ENCODE results near the gene FRMD1.

Gene FRMD1

DNA sequence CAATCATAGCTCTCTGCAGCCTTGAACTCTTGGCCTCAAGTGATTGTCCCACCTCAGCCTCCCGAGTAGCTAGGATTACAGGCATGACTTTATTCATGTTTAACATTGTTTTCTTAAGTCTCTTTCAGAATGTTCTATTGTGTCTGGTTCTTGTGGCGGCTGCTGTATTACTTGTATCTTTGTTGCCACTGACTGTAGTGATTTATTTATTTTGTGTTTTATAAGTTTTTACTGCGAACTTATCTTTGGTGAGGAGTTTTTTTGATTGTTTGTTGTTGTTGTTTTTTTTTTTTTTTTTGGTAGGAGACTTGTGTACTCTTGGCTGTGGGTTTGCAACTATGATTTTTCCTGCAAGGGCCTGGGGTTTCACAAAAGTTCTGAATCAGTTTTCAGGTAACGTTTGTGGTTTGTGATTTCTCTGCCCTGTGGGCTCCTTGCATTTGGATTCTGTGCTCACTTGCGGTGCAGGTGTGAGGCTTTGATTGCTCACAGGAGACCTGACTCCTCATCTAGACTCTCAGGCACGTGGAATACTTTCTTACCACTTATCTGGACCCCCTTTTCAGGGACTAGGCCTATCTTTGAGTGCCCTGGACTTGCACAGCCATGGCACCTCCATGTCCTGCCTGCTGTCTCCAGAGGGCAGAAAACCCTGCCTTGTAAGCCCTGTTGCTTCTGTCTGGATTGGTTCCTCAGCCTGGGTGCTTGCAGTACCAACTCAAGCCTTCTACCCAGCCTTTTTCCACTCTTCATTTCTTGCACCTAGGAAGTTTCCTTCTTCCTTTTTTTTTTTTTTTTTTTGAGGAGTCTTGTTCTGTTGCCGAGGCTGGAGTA, 56.3 kb downstream of the FRMD1 start:
- DNase-seq, result no peak

DNA sequence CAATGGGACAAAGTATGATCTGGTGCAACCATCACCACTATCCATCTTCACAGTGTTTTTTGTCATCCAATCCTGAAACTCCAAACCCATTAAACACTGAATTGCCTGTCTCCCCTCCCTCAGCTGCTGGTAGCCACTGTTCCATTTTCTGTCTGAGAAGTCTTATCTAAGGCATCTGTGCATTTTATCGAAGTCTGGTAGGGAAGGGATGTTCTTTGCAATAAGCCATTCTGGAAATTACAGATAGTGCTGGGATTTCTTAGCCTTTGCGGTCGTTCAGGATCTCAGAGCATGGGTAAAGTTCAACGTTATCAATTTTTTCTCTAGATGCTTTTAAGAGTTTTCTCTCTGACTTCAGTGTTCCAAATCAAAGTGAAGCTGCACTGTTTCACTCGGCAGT, 57.4 kb downstream of the FRMD1 start:
- DNase-seq, result no peak

- DNase-seq, result no peak
Observed at GRCh38 chr6:168020242-168020641, 58.8 kb downstream of the FRMD1 start.

- no peak for DNase-seq
Observed at GRCh38 chr6:168018664-168019063, 60.3 kb downstream of the FRMD1 start.

DNA sequence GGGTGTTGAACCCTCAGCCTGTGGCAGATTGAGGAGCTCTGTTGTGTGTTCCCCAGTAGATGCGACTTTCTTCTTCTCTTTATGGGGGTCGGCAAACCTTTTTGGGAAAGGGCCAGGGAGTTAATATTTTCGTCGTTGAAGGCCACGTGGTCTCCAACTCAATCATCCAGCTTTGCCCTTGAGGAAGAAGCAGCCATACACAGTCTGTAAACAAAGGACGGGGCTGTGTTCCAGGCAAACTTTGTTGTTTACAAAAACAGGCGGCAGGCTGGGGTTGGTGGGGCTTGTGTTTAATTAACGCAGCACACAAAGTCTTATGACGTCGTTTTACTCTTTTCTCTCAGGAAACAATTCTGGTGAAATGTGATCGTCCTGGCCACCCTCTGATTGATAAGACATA, 61.4 kb downstream of the FRMD1 start:
- no peak for DNase-seq

DNA sequence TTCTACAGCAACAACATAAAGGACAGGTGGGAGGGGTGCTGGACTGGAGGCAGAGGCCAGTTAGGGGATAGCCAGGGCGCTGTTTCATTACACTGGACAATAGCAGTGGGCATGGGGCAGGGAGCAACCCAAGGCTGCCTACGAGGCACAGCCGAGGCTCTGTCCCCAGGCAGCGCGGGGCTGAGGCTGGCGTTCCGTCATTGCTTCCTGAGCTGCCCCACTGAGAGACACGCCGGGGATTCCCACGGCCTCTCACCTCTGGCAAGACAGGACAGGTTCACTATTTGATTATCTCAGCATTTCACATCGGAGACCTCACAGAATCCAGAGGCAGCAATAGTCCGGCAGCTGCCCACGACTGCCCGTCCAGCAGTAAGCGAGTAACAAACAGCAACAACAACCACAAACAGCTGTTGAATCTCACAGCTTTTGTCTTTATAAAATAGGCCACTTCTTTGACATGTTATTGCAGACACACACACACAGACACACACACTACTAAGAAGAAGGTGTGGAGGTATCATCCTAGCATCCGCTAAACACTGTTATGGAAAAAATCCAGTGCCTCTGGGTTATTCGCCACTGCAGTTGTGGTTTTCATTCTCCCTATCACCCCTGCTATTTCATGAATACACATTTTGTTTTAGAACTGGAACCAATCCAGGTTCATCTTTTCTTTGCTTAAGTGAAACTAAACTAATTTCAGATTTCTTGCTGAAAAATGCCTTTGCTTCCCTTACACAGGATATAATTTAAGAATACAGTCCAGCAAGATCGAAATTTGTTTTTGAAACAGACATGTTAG, 62.1 kb downstream of the FRMD1 start:
- DNase-seq, result no peak

GRCh38 chr6:168016176-168016620, 62.8 kb downstream of the FRMD1 start:
- no peak for DNase-seq

GRCh38 chr6:168015482-168016175, 63.4 kb downstream of the FRMD1 start:
- no peak for DNase-seq

DNA sequence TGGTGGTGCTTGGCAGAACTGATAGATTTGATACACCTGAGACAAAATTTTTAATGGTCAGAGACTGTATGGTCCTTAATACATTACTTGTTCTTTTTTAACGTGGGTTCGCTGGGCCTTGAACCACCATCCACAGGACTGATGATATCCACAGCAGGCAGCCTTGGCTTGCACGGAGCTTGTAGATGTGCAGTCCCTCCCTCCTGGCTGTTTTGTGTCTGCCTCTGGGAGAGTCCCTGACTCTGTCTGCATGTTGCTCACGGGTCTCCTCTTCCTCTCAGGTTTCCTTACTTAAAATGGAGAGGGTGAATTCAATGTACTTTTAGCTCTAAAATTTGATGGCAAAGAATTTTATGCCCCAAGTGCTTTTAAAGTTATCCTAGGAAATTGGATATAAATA, 64.0 kb downstream of the FRMD1 start:
- DNase-seq, result no peak

DNA sequence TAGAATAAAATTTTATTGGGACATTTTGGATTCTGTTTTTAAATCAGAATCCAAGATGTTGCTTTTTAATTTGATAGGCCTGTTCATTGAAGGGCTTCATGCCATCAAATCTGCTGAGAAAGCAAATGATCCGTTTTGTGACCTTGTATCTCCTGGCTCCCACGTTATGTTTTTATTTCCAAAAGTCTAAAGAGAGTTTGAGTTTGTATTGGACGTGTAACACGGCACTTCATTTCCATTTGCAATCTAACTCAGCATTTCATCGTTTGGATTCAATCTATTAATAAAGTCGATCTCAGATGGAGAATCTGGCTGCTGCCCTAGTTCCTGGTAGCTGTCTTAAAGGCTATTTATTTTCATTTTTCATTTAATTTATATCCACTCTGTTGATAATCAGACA, 64.6 kb downstream of the FRMD1 start:
- DNase-seq, result no peak

- DNase-seq, result no peak
Observed at GRCh38 chr6:168013250-168013915, 65.6 kb downstream of the FRMD1 start.

DNA sequence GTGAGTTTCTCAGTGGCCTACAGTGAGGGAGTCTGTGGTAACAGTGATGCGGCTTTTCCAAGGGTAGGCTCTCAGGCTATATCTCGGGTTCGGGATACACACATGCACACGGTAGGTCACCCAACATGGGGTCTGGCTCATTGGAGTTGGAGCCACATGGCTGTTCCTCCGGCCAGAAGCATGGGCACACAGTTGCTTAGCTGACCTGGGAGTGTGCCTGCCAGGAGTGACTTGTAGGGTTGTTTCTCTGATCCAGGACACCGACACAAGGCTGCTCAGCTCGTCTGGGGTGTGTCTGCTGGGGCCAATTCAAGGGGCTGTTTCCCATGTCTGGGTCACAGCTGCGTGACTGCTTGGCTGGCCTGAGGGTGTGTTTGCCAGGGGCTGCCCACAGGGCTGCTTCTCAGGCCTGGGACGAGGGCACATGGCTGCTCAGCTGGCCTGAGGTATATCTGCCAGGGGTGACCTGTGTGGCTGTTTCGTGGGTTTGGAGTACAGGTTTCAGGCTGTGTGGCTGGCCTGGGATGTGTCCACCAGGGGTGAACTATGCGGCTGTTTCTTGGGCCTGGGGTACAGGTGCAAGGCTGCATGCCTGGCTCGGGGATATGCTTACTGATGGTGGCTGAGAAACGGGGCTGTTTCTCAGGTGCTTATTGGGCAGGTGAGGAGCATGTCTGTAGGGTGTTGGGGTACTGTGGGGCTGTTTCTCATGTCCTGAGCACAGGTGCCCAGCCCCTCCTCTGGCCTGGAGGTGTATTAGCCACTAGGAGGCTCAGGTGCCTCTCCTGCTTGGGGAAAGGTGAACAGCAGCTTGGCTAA, 66.4 kb downstream of the FRMD1 start:
- DNase-seq, result no peak

- DNase-seq, result no peak
Observed at GRCh38 chr6:168011291-168011690, 67.7 kb downstream of the FRMD1 start.

DNA sequence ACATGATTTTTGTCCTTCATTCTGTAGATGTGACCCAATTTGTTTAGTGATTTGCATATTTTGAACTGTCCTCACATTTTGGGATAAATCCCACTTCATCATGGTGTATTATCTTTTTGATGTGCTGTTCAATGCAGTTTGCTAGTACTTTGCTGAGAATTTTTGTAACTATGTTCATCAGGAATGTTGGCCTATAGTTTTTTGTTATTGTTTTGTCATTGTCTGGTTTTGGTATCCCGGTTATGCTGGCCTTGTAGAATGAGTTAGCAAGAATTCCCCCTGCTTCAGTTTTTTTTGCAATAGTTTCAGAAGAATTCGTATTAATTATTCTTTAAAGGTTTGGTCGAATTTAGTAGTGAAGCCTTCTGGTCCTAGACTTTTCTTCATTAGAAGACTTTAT, 69.7 kb downstream of the FRMD1 start:
- no peak for DNase-seq

DNA sequence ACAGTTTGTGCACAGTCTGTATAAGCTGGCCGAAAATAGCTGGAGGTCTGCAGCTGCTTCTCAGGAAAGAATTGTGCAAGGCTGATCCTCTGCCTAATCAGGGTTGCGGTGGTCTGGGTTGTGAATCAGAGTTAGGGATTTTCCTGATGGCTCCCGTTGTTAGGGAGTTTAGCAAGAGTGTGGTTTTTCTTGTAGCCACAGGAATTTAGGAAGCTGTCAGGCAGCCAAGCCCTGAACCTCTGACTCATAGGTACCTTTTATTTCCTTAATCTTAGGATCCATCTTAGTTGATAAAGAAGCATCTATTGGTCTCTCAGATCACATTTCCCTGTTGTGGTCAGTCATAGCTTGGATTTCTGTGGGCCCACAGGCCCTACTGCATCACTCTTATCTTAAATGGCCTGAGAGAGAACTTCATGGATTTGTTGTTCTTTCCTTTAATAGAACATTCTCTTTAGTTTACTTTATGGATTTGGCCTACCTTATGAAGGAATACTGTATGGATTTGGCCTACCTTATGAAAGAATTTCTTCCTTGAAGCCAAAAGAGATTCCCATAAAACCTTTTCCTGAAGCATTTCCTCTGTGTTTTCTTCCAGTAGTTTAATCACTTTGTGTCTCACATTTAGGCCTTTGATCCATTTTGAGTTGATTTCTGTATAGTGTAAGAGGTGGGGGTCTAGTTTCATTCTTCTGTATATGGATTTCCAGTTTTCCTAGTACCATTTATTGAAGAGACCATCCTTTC, 71.2 kb downstream of the FRMD1 start:
- no peak for DNase-seq

DNA sequence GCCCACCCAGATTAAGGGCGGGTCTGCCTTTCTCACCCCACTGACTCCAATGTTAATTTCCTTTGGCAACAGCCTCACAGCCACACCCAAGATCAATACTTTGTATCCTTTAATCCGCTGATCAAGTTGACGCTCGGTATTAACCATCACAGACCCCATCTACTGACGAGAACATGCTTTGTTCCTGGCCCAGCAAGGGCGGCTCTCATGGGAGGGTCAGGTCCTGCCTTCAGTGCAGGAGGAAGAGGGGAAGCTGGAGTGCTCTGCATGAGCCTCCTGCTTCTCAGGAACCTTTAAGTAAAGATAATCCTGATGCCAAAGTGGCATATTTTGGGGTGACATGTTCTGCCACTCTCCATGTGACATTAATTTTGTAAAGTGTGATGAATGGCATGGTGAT, 73.2 kb downstream of the FRMD1 start:
- no peak for DNase-seq

GRCh38 chr6:168004945-168005344, 74.1 kb downstream of the FRMD1 start:
- no peak for DNase-seq

DNA sequence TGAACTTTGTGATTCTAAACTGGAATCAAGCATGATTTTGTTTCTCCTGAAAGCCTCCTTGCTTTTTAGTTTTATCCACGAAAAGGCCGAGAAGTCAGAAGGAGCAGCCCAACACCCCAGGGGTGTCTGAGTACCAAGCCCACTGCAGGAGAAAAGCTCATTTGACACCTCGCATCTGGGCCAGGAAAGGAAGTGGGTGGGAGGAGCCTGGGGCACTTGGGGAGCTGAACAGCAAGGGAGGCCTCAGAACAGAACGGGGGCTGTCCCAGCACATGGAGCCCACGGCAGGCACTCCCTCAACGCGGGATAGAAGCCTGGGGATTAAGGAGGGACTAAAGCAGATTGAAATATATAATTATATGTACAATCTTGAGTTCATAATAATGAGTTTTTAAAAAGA, 75.0 kb downstream of the FRMD1 start:
- no peak for DNase-seq
